Activated gamma-delta T cell treated with anti-CD3 and anti-CD28 coated beads, Interleukin-2, amount 50 U/mL, for 16 hours (primary cell): ENCODE data around the gene ZC3H18.

Experiments
- DNase-seq: peaks from one replicate; pipeline ENCODE4 v3.0.0-alpha.2; 2020; ENCODE audit warnings: low read depth

Gene ZC3H18

GRCh38 chr16:88549671-88550245, 20.4 kb upstream of the ZC3H18 start:
- DNase-seq, result no peak

- no peak for DNase-seq
These were observed 19.9 kb upstream of the ZC3H18 start for GRCh38 chr16:88550246-88550661.

- no peak for DNase-seq
These were observed 18.0 kb upstream of the ZC3H18 start for GRCh38 chr16:88552166-88552565.

GRCh38 chr16:88552815-88553214, 17.4 kb upstream of the ZC3H18 start:
- no peak for DNase-seq

DNA sequence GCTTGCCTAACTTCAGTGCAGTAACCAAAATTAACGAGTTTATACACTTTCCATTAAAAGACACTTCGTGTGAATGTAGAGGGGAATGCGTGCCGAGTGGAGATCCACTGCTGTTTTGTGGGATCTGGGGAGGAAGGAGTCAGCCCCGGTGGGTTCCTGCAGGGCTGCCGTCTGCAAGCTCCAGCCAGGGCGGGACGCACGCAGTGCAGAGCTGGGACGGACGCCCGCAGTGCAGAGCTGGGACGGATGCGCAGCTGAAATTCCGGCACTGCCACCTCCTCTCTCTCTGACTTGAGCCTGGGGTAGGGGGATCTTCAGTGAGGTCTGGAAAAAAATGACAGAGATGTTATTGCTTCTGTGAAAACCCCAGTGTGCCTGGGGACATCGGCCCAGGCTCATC, 16.5 kb upstream of the ZC3H18 start:
- no peak for DNase-seq

DNA sequence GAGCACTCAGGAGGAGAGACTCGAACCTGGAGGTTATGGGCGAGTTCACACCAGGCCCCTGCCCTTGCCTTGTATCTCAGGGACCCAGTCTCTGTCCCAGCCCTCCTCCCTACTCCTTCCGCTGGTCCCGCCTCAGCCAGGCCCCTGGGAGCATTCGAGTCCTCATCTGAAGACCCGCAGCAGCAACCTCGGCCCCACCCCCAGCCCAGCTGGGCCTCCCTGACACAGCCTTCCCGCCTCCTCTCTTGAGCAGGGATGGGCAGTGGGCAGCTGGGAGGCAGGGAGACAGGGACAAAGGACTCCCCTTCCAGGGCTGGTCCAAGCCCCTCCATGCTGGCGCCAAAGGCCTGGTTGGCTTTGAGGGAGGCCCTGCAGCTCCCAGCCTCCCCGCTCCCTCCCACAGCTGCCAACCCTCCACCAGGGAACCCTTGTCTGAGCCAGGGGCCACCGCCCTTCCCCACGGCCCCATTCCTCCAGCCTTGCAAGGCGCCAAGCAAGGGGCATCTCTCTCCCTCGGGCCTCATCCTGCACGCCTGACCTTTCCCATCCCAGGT, 15.4 kb upstream of the ZC3H18 start:
- DNase-seq, result no peak

GRCh38 chr16:88556294-88556988, 13.8 kb upstream of the ZC3H18 start:
- no peak for DNase-seq

- DNase-seq, result no peak
These were observed 11.5 kb upstream of the ZC3H18 start for GRCh38 chr16:88558457-88559442.

- no peak for DNase-seq
These were observed 9.3 kb upstream of the ZC3H18 start for GRCh38 chr16:88560714-88561484.

GRCh38 chr16:88561485-88562359, 8.5 kb upstream of the ZC3H18 start:
- DNase-seq, result peak; percentile 42

DNA sequence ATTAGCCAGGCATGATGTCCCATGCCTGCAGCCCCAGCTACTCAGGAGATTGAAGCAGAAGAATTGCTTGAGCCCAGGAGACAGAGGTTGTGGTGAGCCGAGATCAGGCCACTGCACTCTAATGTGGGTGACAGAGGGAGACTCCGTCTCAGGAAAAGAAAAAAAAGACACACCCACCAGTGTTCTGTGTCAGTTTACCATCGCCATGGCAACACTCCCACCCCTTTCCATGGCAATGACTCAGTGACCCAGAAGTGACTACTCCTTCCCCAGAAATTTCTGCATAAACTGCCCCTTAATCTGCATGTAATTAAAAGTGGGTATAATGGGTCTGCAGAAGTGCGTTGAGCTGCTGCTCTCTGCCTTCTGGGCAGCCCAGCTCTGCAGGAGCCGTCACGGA, 4.0 kb upstream of the ZC3H18 start:
- DNase-seq, result no peak

DNA sequence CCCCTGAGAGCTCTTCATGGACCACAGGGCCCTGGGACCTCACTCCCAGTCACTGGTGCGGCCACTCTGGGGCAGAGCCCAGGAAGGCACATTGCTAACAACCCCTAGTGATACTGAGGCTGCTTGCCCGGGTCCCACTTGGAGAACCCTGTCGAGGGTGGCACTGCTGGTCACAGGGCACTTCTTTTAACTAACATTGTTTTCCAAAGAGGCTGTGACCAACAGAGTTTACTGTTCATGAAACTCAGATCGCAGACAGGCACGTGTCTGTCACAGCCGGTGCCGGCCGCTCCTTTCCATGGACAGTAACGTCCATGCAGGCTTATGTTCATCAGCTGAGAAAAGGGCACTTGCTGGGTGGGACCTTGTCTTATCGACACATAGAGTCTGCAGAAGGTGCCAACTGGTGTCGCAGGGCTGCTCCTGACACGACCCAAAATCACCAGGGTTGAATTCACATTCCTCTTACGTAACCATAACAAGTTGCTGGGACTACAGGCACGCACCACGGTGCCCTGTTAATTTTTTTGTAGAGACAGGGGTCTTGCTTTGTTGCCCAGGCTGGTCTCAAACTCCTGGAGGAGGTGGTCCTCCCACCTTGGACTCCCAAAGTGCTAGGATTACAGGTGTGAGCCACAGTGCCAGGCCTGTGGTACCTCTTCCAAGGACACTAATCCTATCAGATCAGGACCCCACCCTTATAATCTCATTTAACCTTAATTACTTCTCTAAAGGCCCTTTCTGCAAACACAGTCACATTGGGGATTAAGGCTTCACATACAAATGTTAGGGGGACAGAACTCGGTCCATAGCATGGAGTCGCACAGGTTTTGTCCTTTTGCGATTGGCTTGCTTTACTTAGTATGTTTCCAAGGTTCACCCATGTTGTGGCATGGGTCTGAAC, 1.2 kb upstream of the ZC3H18 start:
- no peak for DNase-seq

DNA sequence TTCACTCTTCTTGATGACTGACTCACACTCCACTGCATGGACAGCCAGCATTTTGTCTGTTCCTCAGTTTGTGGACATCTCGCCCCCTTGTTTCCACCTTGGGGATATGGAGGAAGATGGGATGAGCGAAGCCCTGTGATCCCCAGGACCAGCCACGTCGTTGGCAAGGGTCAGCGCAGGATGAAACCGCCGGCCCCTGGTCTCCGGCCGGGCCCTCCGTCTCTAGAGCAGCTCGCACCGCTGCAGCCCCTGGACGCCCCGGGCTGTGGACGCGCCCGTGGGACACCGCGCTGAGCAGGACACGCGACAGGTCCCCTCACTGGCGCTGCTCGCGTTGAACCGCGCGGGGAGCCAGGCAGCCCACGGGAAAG, 604 bp upstream of the ZC3H18 start:
- no peak for DNase-seq

DNA sequence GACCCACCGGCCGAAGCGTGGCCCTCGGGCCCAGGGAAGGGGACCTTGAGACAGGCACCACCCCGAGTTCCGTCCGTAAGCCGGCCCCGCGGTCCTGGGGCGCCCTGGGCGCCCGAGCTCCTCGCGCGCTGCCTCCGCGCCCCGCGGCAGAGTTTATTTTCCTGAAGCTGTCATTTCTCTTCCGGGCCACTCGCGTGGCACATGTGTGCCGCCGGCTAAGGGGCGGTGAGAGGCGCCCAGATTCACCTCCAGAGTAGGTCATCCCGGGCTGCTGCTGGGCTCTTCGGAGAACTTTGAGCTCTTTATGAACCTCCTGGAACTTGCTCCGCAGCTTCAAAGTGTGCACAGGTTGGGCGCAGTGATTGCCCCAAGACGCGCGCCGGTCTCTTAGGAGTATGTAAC, 489 bp downstream of the ZC3H18 start:
- DNase-seq, result no peak

GRCh38 chr16:88575251-88575650, 5.0 kb downstream of the ZC3H18 start:
- DNase-seq, result no peak

DNA sequence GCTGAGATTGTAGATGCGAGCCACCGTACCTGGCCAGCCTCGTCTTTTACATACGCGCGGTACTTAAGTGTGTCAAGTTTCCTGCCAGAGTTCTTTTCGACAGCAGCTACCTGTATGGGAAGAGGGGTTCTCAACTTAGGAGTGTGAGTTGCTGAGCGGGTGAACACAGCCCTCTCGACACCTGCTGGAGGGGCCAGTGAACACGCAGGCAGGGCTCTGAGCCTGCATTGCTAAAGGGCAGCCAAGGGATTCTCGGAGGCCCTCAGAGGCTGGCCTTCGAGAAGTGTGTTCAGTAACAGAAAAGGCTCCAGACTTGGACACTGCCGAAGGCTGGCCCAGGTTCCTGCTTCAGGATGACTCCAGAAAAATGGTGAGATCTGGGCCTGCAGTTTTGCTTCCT, 6.1 kb downstream of the ZC3H18 start:
- no peak for DNase-seq

DNA sequence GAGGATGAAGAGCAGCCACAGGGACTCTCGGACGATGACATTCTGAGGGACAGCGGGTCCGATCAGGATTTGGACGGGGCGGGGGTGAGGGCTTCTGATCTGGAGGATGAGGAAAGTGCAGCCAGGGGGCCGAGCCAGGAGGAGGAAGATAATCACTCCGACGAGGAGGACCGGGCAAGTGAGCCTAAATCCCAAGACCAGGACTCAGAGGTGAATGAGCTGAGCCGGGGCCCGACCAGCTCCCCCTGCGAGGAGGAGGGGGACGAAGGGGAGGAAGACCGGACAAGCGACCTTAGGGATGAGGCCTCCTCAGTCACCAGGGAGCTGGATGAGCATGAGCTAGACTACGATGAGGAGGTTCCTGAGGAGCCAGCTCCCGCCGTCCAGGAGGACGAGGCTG, 7.0 kb downstream of the ZC3H18 start:
- no peak for DNase-seq

GRCh38 chr16:88578446-88579313, 8.5 kb downstream of the ZC3H18 start:
- DNase-seq, result no peak

DNA sequence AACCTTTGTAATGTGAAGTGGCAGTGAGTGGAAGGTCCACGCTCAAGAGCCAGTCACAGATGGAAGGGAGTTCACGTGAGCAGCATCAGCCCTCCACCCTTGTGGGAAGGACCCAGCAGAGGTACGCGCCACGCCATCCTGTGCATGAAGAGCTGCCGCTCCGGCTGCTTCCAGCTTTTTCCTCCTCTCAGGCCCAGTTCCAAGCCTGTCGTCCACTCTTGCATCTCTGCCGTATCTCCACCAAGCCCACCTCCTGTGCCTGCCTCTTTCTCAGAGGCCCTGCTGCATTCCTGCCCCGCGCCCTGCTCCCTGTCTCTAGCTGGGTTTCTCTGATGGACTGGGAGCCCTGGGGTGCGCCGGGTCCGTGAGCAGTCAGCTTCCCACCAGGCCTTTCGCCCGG, 10.2 kb downstream of the ZC3H18 start:
- DNase-seq, result no peak
